GOT3 (cell line): ENCODE results near the gene FBXO31.
"Not testable (repeated sequence)": the region's sequence is repeated elsewhere in the genome, so short reads cannot be mapped to it uniquely, and the experiment has no call there.

Source experiments
- DNase-seq: peaks from one replicate; lab custom pipeline; 2025; ENCODE audit warnings: mixed read lengths; lab: John Stamatoyannopoulos, UW

FBXO31 gene

DNA sequence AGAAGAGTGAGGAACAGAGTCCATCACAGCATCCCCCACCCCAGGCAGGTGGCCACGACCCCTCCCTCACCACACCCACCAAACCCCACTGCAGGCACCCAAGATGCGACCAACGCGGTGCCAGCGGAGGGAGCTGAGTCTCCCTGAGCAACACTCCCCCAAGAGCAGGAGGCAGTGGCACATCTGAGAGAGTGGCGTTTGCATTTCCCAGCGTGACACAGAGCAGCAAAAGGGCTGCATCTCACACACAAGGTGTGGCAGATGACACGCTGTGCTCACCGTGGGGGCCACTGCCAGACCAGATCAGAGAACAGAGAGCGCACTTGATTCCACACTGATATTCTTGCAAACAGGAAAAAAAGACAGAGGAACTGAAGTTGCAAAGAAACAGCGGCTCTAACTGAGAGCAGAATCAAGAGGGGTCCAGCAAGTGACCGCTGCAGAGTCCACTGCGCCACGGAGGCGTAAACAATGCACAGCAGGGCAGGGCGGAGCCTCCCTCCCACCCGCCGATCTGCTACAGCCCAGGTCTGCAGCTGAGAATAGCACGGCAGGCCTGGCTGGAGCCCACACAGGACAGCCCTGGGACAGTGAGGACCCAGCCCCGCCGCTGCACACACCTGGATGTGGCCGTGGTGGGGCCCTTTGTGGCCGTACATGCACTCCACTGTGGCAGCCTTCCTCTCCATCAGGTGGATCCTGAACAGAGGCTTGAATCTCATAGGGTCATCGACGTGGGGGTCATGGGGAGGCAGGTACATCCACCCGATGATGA, 40.4 kb downstream of the FBXO31 start:
- DNase-seq = no peak

DNA sequence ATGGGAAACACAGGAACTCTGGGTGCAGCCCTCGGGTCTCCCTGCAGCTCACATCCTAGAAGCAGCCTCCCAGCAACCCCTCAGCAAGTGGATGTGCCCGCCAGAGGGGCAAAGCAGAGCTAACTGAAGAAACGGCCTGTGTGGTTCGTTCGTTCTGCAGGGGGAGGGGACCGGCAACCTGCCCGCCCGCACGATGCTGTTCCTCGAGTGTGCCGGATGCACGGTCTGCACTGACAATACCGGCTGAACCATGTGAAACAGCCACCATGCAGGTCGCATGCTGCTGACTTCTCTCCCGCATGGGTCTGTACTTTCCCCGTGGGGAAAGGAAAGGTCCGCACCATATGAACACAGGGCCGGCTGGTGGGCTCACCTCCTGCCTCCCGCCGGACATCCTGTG, 41.1 kb downstream of the FBXO31 start:
- DNase-seq = no peak

DNA sequence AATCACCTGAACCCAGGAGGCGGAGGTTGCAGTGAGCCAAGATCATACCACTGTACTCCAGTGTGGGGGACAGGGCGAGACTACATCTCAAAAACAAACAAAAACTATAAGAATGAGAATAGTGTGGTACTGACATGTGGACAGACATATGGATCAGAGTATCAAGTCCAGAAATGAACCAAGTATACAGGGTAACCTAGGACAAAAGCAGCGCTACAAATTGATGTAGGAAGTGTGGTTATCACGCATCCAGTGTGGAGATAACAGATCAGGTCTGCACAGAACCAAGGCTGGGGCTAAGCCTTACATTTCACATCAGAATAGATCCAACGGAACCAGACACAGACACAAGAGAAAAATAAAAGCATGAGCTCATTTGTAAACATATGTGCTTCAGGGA, 43.4 kb downstream of the FBXO31 start:
- no peak for DNase-seq

DNA sequence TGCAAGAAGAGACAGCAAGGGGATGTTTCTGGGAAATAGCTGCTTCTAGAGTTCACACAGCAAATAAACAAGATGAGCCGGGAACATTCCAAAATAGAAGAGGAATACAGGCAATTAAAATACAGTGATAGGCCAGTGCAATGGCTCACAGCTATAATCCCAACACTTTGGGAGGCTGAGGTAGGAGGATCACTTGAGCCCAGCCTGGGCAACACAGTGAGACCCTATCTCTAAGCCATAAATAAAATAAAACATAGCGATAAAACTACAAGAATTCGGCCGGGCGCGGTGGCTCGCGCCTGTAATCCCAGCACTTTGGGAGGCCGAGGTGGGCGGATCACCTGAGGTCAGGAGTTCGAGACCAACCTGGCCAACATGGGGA, 43.9 kb downstream of the FBXO31 start:
- not testable (repeated sequence) for DNase-seq

DNA sequence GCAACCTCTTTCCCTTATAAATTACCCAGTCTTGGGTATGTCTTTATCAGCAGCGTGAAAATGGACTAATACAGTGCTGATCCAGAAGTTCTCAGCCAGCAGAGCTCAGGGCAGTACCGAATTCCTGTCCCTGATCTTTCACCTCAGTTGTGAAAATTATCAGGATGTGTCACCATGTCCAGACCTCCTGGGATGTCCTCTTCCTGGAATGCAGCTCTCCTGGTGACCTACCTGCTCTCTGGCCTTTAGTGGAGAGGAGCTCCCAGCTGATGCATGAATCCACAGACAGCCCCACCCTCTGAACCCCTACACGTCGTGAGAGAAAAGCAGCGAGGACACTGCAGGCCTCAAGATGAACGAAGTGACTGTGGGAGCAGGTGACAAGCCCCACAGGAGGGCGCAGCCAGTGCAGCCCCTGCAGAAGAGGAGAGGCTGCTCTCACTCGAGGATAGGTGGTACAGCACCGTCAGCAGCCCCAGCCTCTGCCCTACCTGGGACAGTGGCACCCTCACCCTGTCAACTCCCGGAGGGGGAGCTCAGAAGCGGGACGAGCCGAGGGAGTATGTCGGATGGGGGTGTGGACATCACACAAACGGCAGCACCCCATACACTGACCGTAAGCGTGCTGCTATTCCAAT, 44.4 kb downstream of the FBXO31 start:
- no peak for DNase-seq

DNA sequence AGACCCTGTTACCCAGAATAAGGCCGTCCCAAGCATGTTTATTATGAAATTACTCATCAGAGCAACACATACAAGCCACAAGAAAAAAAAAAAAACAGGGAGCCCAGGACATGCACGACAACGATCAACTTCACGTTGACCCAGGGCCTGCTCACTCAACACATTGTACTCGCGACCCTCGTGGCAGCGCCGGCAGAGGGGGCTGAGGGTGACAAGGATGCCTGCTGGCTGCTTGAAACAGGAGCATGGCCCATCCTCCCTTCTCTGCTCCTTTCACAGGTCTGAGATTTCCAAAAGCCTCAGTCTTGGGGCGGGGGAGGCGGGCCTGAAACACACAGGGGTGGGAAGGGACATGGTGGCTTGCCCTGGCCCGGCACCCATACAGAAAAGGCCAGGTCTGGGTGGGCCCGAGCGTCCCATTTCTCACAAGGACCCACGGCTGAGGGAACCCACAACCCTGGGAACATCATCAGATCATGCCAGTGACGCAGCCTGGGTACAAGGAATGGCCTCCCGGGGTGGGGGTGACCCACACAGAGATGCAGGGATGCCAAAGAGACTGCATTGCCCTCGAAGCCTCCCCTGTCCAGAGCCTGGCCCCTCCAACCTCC, 45.3 kb downstream of the FBXO31 start:
- no peak for DNase-seq

DNA sequence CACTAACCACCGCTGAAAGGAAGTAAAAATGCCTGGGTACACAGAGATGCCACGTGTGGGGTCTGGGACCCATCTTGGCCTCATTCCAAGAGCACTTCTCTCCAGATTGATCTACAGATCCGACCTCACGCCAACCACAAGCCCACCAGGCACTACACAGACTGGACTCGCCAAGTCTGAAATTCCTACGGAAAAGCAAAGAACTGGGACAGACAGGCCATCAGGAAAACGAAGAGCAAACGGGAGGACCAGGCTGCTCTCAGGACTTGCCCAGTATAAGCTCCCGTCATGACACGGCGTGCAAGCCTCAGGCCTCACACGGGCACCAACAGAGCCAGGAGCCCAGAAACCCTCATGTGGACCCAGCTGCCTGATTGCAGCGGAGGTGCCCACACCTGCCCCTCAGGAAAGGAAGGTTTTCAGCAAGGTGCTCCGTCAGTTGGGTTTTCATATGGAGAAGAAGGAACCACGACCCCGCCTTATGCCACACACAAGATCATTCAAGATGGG, 46.3 kb downstream of the FBXO31 start:
- no peak for DNase-seq

DNA sequence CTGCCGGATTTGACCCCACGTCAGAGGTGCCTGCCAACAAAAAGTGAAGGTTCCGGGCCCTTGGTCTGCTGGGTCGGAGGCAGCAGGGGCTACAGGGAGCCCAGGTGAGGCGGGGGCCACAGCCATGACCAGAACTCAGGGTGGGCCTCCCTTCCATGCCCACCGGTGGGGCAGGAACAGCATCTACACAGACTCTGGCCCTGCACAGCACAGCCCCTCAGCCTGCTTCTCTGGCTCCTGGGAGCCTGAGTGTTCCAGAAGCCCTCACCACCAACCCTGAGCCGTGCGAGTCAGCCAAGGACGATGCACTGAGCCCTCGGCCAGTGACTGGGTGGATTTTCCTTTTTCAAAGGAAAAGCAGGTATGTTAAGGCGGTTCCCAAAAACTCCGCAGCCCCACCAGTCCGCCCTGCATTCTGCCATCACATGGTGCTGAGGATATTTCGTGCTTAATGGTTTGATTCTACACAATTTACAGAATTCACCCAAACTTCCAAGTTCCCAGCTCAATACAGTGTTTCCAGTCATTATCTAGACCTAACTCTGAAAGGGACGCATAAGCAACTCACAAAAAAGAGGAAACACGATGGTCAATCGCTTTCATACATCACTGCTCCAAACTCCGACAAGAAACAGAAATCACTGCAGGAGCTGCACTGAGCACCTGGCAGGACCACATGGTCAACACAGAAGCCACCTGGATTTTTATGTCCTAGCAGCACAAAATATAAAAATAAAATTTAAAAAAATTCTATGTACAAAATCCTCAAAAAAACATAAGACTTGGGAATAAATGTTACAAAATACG, 46.9 kb downstream of the FBXO31 start:
- DNase-seq = no peak

DNA sequence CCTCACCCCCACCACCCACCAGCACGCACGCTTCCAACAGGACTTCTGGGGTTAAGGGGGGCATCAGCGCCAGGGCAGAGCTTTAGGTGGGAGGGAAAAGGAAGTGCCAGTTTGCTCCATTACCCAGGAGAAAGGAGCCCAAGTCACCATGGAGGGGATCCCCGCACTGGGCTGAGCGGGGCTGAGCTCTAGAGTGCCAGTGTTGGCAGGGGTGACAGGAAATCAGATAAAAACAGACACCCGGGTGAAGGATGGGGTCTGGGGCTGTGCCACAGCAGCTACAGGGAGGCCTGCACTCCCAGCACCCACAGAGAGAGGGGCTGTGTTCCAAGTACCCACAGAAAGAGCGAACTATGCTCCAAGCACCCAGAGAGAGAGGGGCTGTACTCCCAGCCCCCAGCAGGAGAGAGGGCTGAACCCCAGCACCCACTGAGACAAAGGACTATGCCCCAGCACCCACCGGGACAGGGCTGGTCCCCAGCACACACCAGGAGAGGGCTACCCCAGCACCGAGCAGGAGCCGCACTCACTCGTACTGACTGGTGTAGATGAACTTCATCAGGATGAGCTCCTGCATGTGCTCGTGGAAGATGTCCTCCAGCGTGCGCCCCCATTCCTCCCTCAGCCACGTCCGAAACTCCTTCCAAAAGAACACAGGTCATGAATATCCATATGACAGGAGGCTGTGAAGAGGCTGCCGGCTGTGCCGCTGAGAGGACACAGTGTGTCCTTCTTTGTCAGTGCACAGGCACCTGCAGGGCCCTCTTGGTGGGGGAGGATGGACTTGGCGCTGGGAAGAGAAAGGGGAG, 47.7 kb downstream of the FBXO31 start:
- no peak for DNase-seq

DNA sequence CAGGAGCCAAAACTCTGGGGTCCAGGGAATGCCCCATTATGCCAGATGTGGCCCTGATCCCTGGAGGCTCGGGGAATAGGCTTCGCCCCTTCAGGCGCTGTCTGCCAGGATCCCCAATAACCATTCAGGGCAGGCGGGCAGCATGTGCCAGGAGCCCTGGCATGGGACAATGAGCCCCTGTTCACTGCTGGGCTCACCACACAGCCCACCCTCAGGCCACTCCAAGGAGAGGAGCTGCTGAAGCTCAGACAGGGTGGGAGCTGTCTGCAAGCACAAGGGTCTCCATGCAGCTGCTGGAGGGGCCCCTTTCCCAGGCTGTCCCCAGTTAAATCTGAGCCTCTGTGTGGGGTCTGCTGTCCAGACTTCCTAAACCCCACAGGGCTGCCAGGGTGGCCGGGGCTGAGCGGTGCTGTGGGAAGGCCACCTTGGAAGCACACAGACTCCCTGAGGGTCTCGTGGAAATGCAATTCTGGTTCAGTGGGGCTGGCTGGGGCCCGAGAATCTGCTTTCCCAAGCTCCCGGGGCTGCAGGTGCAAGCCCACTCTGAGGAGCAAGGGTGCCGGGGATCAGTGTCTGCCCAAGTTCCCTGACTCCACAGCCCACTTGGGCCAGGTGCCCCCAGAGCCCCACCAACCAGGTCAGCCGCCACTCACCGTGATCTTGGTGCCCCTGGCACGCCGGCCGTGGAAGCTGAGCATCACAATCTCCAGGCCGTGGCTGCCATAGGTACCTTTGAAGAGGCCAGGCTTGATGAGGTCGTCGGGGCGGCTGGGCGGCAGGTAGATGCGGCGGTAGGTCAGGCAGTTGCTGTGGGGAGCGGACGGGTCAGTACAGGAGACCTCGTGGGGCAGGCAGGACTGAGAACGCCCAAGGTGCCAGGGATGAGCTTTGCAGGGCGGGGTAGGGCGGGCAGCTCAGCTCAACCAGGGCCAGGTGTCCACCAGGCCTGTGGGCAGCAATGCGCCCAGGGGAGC, 48.6 kb downstream of the FBXO31 start:
- DNase-seq = no peak

DNA sequence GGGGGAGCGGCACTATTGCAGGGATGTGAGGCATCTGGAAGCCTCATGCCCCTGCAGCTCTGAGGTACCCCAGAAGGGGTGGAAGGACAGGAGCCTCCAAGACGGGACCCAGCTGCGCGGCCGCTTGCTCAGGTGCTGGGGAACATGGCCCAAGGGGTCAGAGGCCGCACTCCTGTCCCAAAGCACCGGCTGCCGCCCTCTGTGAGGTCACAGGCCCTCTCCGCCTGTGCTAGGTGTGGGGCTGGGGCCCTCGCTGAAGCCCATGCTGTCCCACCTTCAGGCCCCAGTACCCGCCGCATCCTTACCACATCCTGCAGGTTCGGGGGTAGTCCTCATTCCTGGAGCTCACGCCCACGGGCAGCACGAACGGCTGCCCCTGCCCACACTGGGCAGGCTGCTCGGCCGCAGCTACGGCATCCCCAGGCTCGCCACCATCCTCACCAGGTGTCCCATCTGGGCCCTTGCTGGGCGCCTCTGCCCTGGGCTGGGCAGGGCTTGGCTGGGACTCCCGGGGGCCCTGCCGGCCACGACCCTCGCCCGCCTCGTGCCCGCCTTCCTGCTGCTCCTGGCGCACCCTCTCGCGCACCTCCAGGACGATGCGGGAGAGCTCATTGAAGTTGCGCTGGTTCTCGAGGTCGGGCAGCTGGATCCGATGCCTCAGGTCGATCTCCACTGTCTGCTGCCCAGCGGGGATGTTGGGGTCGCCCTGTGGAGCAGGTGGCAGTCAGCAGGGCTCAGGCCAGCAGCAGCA, 49.8 kb downstream of the FBXO31 start:
- no peak for DNase-seq

DNA sequence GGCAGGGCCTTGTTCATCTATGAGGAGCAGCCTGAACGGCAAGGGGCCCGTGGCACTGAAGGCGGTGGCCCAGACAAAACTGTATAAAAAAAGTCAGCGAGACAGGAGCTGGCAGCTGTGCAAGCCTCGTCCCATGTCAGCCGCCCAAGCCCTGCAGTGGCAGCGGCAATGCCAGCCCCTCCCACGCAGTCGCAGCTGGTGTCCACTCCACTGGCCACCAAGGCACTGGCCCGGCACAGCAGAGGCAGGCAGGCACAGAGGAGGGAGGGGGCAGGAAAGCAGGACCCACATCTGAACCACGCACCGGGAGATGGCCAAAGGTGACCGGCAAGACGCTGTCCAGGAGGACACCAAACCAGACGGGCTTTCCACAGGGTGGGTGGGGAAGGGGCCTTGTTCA, 50.5 kb downstream of the FBXO31 start:
- DNase-seq = no peak

DNA sequence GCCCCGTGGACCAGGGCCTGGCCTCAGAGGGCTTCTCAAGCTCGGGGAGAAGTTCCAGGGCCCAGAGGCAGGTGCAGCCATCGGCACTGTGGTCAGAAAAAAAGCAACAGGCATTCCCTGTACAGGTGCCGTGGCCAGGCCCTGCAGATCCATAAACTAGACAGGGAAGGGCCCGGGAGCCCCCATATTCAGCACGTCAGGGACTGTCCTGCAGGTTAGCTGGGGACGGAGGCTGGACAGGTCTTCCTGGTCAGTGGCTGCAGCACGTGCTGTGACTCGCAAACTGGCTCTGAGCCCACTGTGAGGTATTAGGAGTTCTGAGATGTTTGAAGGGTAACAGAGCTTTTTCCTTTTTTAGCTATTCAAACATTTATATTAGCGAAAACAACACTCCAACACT, 51.4 kb downstream of the FBXO31 start:
- no peak for DNase-seq

DNA sequence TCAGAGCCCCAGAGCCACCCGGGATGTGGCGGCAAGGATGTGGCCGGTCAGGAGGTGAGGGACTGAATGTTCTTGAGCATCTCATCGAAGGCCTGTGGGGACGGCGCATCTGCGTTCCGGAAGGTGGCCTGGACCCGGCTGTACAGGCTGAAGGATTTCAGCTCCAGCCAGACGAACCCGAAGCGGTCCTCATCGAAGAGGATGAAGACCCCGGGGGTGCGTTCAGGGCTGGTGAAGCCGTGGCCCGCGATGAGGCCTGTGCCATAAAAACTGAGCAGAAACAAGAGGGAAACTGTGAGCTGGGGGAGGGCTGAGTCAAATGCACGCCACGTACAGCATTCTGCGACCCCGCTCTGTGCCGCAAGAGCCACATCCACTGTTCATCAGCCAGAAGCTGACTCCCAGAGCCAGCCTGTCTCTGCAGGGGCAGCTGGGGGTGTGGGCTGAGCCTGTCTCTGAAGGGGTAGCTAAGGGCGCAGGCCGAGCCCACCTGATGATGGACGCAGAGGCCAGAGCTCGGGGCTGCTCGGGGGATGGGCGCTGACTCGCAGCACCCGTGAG, 52.3 kb downstream of the FBXO31 start:
- no peak for DNase-seq

DNA sequence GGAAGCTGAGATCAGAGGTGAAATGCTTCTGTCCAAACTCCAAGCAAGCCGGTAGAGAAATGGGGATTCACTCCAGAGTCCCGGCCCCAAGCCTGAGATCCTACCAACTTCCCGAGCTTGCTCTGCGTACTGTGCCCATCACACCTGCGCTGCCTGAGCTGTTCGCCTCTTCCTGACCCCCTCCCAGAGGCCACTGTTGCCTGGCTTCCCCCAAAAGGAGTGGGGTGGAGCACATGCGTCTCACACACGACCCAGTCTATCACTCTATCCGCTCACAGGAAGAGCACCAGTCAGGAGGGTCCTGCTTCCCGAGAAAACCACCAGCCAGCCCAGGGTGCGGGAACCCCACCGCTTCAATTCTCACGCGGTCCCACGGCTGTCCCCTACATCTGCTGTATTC, 52.9 kb downstream of the FBXO31 start:
- no peak for DNase-seq

DNA sequence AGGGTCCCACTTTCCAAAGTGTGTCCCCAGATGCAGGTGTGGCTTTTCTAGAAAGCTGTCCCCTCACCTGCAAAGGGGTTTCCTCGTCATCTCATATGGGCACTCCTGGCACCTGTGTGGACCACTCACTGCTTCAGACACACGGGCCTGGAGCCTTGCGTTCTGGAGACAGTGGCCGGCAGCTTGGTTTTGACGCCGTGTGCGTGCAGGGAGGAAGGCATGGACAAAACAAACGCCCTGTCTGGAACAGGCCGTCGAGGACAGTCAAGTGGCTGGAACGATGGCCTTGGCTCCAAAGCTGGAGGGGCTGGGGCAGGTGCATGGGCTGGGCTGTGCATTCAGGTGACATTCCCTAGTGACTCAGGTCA, 53.3 kb downstream of the FBXO31 start:
- DNase-seq = no peak

DNA sequence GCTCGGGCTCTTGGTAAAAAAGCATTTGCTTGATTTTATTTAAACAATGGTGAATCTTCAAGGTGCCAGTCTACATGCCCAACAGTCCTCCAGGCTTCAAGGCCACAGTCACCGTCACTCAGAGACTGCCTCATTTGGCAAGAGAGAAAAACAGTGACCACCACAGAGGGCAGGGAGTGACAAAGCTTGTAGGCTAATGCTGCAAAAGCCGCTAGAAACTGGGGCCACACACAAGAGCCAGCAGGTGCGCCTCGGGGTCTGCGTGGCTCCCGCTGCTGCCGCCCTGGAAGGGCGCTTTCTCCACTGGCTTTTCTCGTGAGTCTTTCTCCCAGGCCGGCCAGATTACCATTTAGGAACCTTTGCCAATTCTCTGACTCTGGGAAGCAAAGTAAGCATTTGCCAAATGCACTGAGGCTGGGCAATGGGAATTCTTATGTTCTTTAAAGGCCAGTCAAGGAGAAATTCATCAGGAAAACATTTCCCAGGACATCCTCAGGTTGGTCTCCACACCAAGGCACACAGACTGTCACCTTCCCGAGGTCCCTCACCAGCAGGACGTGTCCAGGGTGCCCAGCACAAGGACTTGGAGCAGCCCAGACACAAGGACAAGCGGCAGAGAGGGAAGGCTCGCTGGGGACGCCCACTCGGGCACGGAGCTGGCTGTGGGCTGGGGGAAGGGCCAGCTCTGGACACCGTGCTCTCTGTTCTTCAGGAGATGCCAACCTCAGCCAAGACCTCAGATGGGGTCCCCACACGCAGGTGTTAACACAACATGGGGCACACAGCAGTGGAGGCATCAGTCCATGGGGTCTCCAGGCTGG, 53.9 kb downstream of the FBXO31 start:
- DNase-seq = no peak

DNA sequence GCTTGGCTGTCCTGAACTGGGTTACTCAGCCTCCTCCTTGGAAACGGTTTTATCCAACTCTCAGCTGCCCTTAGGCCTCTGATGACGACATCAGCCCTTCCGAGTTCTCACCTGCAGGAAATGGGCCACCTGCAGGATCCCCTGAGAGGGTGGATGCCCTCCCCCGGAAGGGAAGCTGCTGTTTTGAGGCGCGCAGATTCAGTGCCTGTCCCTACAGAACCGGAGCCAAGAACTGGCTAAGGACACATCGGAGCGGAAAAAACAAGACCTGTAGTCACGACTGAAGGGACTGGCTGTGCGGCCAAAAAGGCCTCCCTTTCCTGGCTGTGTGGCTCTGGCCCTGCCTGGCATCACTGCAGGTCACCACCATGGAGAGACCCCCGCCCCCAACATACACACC, 54.7 kb downstream of the FBXO31 start:
- DNase-seq = no peak
